ENCODE data around the gene CACNA1I.
"Not testable (repeated sequence)": the region's sequence is repeated elsewhere in the genome, so short reads cannot be mapped to it uniquely, and the experiment has no call there.

CACNA1I gene

GRCh38 chr22:39718206-39718605 is 147.7 kb downstream of the CACNA1I start:
- no peak for DNase-seq (ENCODE audit: low read depth, low spot score)

GRCh38 chr22:39718921-39719475 is 148.4 kb downstream of the CACNA1I start:
- DNase-seq (ENCODE audit: low read depth, low spot score), result no peak

- DNase-seq (ENCODE audit: low read depth, low spot score), result peak; percentile 2
Observed at GRCh38 chr22:39719559-39720450, 149.3 kb downstream of the CACNA1I start.

- no peak for DNase-seq (ENCODE audit: low read depth, low spot score)
Observed at GRCh38 chr22:39721206-39722031, 150.9 kb downstream of the CACNA1I start.

GRCh38 chr22:39722032-39722325 is 151.4 kb downstream of the CACNA1I start:
- DNase-seq (ENCODE audit: low read depth, low spot score), result no peak

GRCh38 chr22:39722501-39722900 is 151.9 kb downstream of the CACNA1I start:
- DNase-seq (ENCODE audit: low read depth, low spot score), result no peak

GRCh38 chr22:39723463-39723862 is 152.9 kb downstream of the CACNA1I start:
- no peak for DNase-seq (ENCODE audit: low read depth, low spot score)

- no peak for DNase-seq (ENCODE audit: low read depth, low spot score)
Observed at GRCh38 chr22:39723899-39724351, 153.4 kb downstream of the CACNA1I start.

- DNase-seq (ENCODE audit: low read depth, low spot score), result no peak
Observed at GRCh38 chr22:39724390-39724789, 153.8 kb downstream of the CACNA1I start.

GRCh38 chr22:39724857-39725256 is 154.3 kb downstream of the CACNA1I start:
- no peak for DNase-seq (ENCODE audit: low read depth, low spot score)

- no peak for DNase-seq (ENCODE audit: low read depth, low spot score)
Observed at GRCh38 chr22:39725351-39726035, 154.9 kb downstream of the CACNA1I start.

- no peak for DNase-seq (ENCODE audit: low read depth, low spot score)
Observed at GRCh38 chr22:39727541-39727940, 157.0 kb downstream of the CACNA1I start.

GRCh38 chr22:39728236-39728860 is 157.8 kb downstream of the CACNA1I start:
- no peak for DNase-seq (ENCODE audit: low read depth, low spot score)

GRCh38 chr22:39729141-39729934 is 158.8 kb downstream of the CACNA1I start:
- no peak for DNase-seq (ENCODE audit: low read depth, low spot score)

- no peak for DNase-seq (ENCODE audit: low read depth, low spot score)
Observed at GRCh38 chr22:39731481-39731880, 160.9 kb downstream of the CACNA1I start.

GRCh38 chr22:39731881-39732555 is 161.5 kb downstream of the CACNA1I start:
- no peak for DNase-seq (ENCODE audit: low read depth, low spot score)

GRCh38 chr22:39732625-39733024 is 162.1 kb downstream of the CACNA1I start:
- no peak for DNase-seq (ENCODE audit: low read depth, low spot score)

GRCh38 chr22:39733191-39733590 is 162.6 kb downstream of the CACNA1I start:
- no peak for DNase-seq (ENCODE audit: low read depth, low spot score)

GRCh38 chr22:39734046-39734445 is 163.5 kb downstream of the CACNA1I start:
- DNase-seq (ENCODE audit: low read depth, low spot score), result not testable (repeated sequence)

- no peak for DNase-seq (ENCODE audit: low read depth, low spot score)
Observed at GRCh38 chr22:39734866-39735265, 164.3 kb downstream of the CACNA1I start.

Measured in smooth muscle cell of the brain vasculature (primary cell).